ENCODE results near the gene VPS13A.
A peak's percentile ranks its signal among the peaks of the same experiment; 100 is the strongest.
"Not testable (repeated sequence)": the region's sequence is repeated elsewhere in the genome, so short reads cannot be mapped to it uniquely, and the experiment has no call there.

The VPS13A gene

GRCh38 chr9:77429928-77430327 lies 252.6 kb downstream of the VPS13A start:
- no peak for DNase-seq

- DNase-seq, result no peak
These were observed 254.7 kb downstream of the VPS13A start for GRCh38 chr9:77432053-77432452.

GRCh38 chr9:77433675-77434445 lies 256.5 kb downstream of the VPS13A start:
- peak; percentile 69 for DNase-seq

DNA sequence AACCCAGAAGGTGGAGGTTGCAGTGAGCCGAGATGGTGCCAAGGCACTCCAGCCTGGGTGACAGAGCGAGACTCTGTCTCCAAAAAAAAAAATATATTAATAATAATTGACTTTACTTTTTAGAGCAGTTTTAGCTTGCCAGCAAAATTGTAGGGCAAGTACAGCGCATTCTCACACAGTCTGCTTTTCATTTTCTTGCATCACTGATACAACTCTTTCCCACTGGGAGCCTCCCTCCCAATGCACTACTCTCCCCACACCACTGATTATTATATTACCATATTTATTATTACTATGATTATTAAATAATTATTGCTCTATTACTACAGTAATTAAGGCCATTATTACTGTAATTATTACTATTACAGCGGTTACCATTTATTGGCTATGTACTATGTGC lies 257.9 kb downstream of the VPS13A start:
- no peak for DNase-seq

DNA sequence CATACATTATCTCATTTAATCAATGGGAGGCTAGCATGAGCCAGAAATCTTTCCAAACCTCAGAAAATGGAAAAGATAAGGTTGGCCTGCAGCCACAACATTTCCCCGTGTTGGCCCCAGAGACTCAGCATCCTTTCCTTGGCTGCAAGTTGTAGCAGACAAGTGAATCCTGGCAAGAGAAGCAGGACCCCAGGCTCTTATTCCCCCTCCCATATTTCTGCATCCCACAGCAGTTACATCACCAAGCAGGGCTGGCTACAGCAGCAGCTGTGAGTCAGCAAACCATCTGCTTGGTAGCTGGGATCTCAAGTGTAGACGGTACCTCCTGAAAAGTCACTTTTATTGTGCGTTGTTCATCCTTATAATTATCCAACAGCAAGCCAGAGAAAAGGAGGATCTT lies 258.4 kb downstream of the VPS13A start:
- no peak for DNase-seq

- DNase-seq, result no peak
These were observed 261.3 kb downstream of the VPS13A start for GRCh38 chr9:77438653-77439052.

GRCh38 chr9:77440057-77440456 lies 262.7 kb downstream of the VPS13A start:
- DNase-seq, result no peak

- DNase-seq, result not testable (repeated sequence)
These were observed 263.8 kb downstream of the VPS13A start for GRCh38 chr9:77441124-77441523.

GRCh38 chr9:77442436-77442835 lies 265.1 kb downstream of the VPS13A start:
- DNase-seq, result no peak

DNA sequence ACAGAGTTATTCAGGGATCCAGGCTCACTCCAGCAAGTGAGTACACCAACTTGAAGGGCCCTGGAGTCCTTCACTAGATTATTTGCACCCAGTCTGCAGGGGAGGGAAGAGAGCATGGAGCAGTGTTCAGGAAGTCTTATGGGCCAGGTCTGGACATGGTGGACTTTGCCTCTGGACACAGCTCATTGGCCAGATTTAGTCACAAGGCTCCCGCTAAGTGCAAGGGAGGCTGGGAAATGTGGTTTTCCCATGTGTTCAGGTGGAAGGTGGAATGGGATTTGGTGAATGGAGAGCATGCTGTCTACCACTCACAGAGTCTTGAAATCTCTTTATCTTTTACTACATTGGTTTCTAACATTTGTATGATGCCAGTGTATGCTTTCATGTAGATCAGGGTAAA lies 270.3 kb downstream of the VPS13A start:
- DNase-seq, result no peak

- no peak for DNase-seq
These were observed 272.1 kb downstream of the VPS13A start for GRCh38 chr9:77449240-77450084.

DNA sequence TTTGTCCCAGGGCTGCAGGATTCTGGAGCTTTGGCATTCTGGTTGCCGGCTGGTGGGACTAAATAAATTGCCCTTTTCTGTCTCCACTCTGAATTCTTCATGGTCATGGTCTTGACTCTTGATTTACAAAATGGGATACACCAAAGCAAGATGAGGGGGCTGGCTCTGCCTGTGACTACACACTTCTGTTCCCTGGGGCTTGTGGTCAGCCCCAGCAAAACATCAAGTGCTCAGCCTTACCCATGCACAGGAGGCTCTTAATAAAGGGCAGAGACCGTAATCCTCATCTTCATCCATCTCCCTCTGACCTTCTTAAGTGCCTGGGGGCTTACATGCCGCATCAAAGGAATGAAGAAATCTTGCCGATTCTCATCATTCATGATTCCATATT lies 272.7 kb downstream of the VPS13A start:
- no peak for DNase-seq

DNA sequence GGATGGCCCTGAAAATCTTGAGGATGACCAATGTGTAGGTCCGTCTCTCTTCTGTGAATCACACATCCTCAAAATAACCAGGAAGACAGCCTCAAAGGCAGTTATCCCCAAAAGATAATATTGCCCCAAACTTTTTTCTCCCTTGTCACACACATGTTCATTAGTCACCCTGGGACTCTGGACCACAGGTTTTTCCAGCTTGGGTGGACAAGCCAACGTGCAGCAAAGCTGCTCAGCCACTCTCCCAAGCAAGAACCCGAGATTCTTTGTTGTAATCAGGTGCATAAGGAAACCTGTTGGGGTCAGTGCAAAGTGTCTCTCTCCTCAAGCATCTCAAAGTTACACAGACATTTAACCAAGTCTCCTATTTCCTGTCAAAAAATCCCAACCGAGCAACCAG lies 274.2 kb downstream of the VPS13A start:
- DNase-seq, result no peak

GRCh38 chr9:77453825-77454647 lies 276.7 kb downstream of the VPS13A start:
- DNase-seq, result no peak

DNA sequence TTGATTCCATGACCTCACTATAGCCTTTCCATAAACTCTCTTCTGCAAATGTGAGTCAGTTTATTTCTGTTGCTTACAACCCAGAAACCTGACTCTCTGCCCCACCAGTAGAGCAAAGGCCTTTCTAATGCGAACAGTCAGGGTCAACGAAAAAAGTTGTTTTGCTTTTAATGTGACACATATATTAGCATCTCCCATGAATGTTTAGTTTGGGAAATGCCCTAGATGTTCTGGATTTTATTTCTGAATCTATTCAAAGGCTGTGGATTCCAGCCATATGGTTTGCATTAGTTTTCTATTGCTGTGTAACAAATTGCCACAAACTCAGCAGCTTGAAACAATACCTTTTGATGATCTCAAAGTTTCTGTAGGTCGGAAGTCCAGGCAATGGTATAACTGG lies 277.3 kb downstream of the VPS13A start:
- DNase-seq, result no peak

DNA sequence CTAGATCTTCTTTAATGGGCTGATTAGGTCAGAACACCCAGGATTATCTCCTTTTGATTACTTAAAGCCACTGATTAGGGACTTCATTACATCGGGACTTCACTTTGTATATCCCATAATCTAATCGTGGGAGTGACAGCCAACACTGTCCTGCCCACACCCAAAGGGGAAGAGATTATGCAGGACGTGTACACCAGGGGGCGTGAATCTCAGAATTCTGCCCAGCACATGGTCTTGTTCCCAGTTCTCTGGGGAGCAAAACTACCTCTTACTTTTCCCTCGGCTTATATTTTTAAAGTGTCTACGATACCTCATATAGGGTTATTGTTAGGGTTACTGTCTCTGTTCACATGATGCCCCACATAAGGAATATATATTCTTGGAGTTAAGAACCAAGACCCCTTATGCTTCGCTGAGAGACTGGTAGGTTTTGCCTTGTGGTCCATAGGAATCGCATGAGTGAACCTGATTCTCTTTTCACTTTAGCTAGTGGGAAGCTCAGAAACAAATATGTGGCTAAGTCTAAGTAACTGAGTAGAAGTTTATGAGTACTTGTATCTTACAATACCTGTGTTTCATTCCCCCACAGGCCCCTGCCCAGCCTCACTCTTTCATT lies 278.1 kb downstream of the VPS13A start:
- no peak for DNase-seq

DNA sequence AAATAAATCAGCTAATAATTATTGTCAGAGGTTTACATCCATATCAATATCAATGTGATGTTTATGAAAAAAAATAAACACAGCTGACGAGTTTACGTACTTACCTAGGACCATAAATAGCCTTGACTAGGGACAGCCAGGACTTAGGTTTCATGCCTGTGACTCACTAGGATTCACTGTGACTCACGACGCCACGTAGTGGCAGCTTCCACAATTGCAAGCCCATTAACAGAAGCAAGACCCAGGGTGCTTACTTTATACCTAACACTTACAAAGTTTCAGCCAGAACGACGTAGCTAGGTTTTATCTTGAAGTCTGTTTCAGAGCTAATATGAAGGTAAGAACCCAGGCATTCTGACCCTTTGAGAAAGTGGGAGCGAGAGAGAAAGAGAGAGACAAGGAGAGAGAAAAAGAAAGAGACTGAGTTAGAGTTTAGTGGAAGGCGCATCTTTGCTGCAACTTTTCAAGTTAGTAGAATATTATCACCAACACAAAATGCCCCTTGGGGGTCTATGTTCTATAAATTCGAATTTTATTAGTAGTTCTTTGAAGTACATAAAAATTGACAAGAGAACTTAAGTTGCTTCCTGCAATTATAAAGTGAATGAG lies 279.6 kb downstream of the VPS13A start:
- peak; percentile 91 for DNase-seq

GRCh38 chr9:77457916-77458592 lies 280.7 kb downstream of the VPS13A start:
- DNase-seq, result peak; percentile 78

- no peak for DNase-seq
These were observed 283.6 kb downstream of the VPS13A start for GRCh38 chr9:77460938-77461337.

GRCh38 chr9:77462066-77462465 lies 284.7 kb downstream of the VPS13A start:
- no peak for DNase-seq

GRCh38 chr9:77463151-77463550 lies 285.8 kb downstream of the VPS13A start:
- no peak for DNase-seq

GRCh38 chr9:77464661-77465060 lies 287.3 kb downstream of the VPS13A start:
- no peak for DNase-seq
